HK-2 (cell line): ENCODE data around the gene TLX1.
A peak's percentile ranks its signal among the peaks of the same experiment; 100 is the strongest.

Experiments used
- DNase-seq: peaks from one replicate; pipeline ENCODE4 v3.0.0-alpha.2; 2018; ENCODE audit not compliant: unreplicated experiment

Gene TLX1

GRCh38 chr10:101130984-101131961 is at the start of gene TLX1:
Gene TLX1 (plus strand): TSS chr10:101131300. CDS start chr10:101131542, 242 bp downstream.
- DNase-seq = no peak

- DNase-seq = no peak
Observed at GRCh38 chr10:101085846-101086245, 45.3 kb upstream of the TLX1 start.

- no peak for DNase-seq
Observed at GRCh38 chr10:101087376-101087775, 43.7 kb upstream of the TLX1 start.

GRCh38 chr10:101087965-101088364 is 43.1 kb upstream of the TLX1 start:
- DNase-seq = no peak

- DNase-seq = no peak
Observed at GRCh38 chr10:101089520-101090299, 41.4 kb upstream of the TLX1 start.

- DNase-seq = no peak
Observed at GRCh38 chr10:101090597-101090996, 40.5 kb upstream of the TLX1 start.

- no peak for DNase-seq
Observed at GRCh38 chr10:101091546-101092290, 39.4 kb upstream of the TLX1 start.

GRCh38 chr10:101092881-101093354 is 38.2 kb upstream of the TLX1 start:
- DNase-seq = no peak

GRCh38 chr10:101094121-101094879 is 36.8 kb upstream of the TLX1 start:
- no peak for DNase-seq

GRCh38 chr10:101095004-101095403 is 36.1 kb upstream of the TLX1 start:
- DNase-seq = no peak

- DNase-seq = peak; percentile 89
Observed at GRCh38 chr10:101095550-101096213, 35.4 kb upstream of the TLX1 start.

- DNase-seq = no peak
Observed at GRCh38 chr10:101096378-101096777, 34.7 kb upstream of the TLX1 start.

- no peak for DNase-seq
Observed at GRCh38 chr10:101097881-101098280, 33.2 kb upstream of the TLX1 start.

GRCh38 chr10:101099901-101100300 is 31.2 kb upstream of the TLX1 start:
- no peak for DNase-seq

GRCh38 chr10:101101372-101101881 is 29.7 kb upstream of the TLX1 start:
- DNase-seq = no peak

GRCh38 chr10:101103430-101103829 is 27.7 kb upstream of the TLX1 start:
- no peak for DNase-seq

GRCh38 chr10:101106351-101106750 is 24.7 kb upstream of the TLX1 start:
- DNase-seq = no peak

GRCh38 chr10:101107771-101108170 is 23.3 kb upstream of the TLX1 start:
- DNase-seq = no peak

GRCh38 chr10:101110856-101111523 is 20.1 kb upstream of the TLX1 start:
- DNase-seq = no peak

GRCh38 chr10:101111547-101111946 is 19.6 kb upstream of the TLX1 start:
- DNase-seq = no peak
